WERI-Rb-1 (cell line): ENCODE measurements around the gene CFAP97.

Experiments used
- DNase-seq: peaks from one replicate; pipeline ENCODE4 v3.0.0-alpha.2; 2020
- H3K27ac ChIP-seq: fragments of 250-450 bp; sonication (Bioruptor Pico); 2 replicates; pipeline ENCODE4 v1.5.1; 2020; ENCODE audit warnings: mild to moderate bottlenecking, moderate library complexity
- H3K27me3 ChIP-seq: fragments of 250-450 bp; sonication (Bioruptor Pico); 2 replicates; pipeline ENCODE4 v1.5.1; 2021; ENCODE audit warnings: mild to moderate bottlenecking, low read depth, moderate library complexity; ENCODE audit not compliant: insufficient read depth, severe bottlenecking
- H3K36me3 ChIP-seq: fragments of 250-450 bp; sonication (Bioruptor Pico); 2 replicates; pipeline ENCODE4 v1.5.1; 2020; ENCODE audit warnings: mild to moderate bottlenecking, moderate library complexity
- H3K4me3 ChIP-seq: 2 replicates; pipeline ENCODE4 v1.5.1; 2011; ENCODE audit warnings: low read depth, mild to moderate bottlenecking, control low read depth, low read length
- H3K9me3 ChIP-seq: fragments of 250-450 bp; sonication (Bioruptor Pico); 2 replicates; pipeline ENCODE4 v1.5.1; 2021; ENCODE audit warnings: mild to moderate bottlenecking, moderate library complexity; ENCODE audit not compliant: severe bottlenecking
- TF ChIP-seq, protein P1 (sequence below): IDR thresholded peaks from 2 replicates; pipeline ENCODE4 v1.5.1; 2011; ENCODE audit warnings: low read depth, mild to moderate bottlenecking, control low read depth, inconsistent platforms, low read length

The CFAP97 gene

DNA sequence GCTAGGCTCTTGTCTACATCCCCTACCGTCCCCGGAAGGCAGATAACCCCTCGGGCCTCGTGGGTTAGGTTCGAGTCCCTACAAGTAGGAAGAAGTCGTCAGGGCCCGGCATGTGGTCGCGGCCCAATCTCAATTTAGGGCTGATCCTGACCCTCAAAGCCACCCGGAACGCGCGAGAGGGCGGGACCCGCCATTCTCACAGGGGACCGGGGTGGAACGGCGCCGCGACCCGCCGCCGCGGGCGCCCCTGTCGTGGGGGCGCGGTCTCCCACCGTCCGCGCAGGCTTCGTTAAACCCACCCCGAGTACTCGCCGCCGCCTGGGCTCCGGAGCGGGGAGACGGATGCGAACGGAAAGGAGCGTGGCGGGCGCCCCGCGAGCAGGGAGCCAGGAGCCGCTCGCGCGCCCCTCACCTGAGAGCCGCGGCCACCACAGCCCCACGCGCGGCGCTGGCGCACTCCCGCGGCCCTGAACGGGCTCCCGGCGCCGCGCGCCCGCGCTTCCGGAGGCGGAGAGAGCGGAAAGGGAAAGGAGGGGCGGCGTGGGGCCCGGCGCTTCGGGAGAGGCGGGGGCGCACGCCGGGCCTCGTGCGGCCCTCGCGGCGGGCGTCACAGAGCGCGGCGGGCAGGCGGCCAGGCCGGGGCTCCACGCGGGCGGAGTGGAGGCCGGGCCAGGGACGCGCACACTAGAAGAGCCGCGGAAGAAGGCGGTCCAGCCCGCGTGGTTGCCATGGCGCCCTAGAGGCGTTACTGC, at the start of gene CFAP97:
TSS of gene CFAP97 (minus strand) at position 515 of the 752 bp plus-strand sequence. CDS start 12,804 bp downstream, outside the sequence.
- no peaks in the 10 kb centered on the region for H3K9me3 ChIP-seq
- H3K36me3 ChIP-seq: no peaks in the 10 kb centered on the region; the same call in 1 of the 2 replicates
- H3K27me3 ChIP-seq: no peaks in the 10 kb centered on the region
- DNase-seq: peak; percentile 77
- TF ChIP-seq, protein P1, sequence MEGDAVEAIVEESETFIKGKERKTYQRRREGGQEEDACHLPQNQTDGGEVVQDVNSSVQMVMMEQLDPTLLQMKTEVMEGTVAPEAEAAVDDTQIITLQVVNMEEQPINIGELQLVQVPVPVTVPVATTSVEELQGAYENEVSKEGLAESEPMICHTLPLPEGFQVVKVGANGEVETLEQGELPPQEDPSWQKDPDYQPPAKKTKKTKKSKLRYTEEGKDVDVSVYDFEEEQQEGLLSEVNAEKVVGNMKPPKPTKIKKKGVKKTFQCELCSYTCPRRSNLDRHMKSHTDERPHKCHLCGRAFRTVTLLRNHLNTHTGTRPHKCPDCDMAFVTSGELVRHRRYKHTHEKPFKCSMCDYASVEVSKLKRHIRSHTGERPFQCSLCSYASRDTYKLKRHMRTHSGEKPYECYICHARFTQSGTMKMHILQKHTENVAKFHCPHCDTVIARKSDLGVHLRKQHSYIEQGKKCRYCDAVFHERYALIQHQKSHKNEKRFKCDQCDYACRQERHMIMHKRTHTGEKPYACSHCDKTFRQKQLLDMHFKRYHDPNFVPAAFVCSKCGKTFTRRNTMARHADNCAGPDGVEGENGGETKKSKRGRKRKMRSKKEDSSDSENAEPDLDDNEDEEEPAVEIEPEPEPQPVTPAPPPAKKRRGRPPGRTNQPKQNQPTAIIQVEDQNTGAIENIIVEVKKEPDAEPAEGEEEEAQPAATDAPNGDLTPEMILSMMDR: no peak
- H3K4me3 ChIP-seq: peak within 1 kb of the TSS; percentile 79
- peak within 1 kb of the TSS; percentile 68 for H3K27ac ChIP-seq

DNA sequence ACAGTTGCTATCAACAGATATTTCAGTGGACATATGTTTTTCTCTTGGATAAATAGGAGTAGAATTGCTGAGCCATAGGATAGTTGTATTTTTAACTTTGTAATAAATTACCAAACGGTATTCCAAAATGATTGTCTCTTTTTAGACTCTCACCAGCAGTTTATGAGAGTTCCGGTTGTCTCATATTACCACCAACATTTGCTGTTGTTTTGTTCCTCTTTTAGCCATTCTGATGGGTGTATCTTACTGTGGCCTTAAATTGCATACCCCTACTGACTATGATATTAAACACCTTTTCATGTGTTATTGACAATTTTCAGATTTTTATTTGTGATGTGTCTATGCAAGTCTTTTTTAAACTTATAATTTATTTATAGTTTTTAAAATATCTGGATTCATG, 45.3 kb upstream of the CFAP97 start:
- peaks cover 2% of the 10 kb centered on the region for H3K9me3 ChIP-seq
- TF ChIP-seq, protein P1: no peak
- H3K4me3 ChIP-seq: no peak overlapping the region
- no peak for DNase-seq
- no peaks in the 10 kb centered on the region; the same call in 1 of the 2 replicates for H3K36me3 ChIP-seq
- H3K27ac ChIP-seq: no peak overlapping the region
- no peaks in the 10 kb centered on the region for H3K27me3 ChIP-seq

DNA sequence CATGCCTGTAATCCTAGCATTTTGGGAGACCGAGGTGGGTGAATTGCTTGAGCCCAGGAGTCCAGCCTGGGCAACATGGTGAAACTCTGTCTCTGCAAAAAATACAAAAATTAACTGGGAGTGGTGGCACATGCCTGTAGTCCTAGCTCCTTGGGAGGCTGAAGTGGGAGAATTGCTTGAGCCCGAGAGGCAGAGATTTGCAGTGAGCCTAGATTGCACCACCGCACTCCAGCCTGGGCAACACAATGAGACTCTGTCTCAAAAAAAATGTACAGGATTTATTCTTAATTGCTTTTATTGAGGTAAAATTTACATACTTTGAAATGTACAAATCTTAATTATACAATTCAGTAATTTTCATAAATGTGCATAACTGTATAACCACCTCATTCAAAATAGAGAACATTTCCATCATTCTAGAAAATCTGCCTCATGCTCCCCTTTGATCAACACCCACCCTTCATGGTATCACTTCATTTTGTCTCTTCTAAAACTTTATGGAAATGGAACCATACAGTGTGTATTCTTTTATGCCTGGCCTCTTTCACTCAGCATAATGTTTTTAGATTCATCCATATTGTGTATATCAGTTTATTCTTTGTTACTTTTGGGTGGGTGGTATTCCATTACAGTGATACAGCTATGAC, 44.7 kb upstream of the CFAP97 start:
- H3K9me3 ChIP-seq: peaks cover 2% of the 10 kb centered on the region
- H3K27me3 ChIP-seq: no peaks in the 10 kb centered on the region
- no peak overlapping the region for H3K27ac ChIP-seq
- TF ChIP-seq, protein P1: no peak
- no peak for DNase-seq
- no peak overlapping the region for H3K4me3 ChIP-seq
- H3K36me3 ChIP-seq: no peaks in the 10 kb centered on the region; the same call in 1 of the 2 replicates

DNA sequence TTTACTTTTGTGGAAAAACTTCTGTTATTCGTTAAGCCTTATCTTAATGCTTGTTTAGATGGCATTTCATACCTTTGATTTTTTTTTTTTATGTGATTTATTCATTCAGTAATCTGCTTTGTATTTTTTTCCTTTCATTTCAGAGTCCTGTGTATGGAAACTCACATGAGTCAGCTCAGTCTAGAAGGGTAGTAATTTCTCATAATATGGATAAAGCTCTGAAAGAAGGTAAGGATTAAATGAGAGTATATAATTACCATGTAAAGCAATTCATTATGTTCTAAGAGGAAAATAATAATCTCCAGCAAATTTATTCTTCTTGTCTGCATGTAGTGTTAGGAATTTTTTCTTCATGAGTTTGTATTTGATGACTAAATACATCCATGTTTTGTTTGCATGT, 43.4 kb upstream of the CFAP97 start:
- H3K9me3 ChIP-seq: peaks cover 2% of the 10 kb centered on the region
- H3K27ac ChIP-seq: no peak overlapping the region
- H3K27me3 ChIP-seq: no peaks in the 10 kb centered on the region
- H3K4me3 ChIP-seq: no peak overlapping the region
- no peaks in the 10 kb centered on the region; the same call in 1 of the 2 replicates for H3K36me3 ChIP-seq
- no peak for DNase-seq
- TF ChIP-seq, protein P1: no peak

DNA sequence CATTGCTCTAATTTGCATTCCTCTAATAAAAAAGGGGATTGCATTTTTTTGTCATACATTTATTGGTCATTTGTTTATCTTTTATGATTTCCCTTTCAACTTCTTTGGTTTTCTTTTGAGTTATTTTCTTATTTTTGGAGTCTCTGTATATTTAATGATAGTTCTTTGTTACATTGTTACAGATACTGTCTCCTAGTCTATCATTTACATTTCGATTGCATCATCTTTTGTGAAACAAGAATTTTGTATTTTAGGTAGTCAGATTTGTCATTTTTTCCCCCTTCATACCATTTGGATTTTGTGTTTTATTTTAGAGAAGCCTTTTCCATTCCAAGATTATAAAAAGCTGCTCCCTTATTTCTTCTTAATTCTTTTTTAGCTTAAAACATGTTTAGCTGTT, 42.7 kb upstream of the CFAP97 start:
- no peak overlapping the region for H3K4me3 ChIP-seq
- no peaks in the 10 kb centered on the region for H3K27me3 ChIP-seq
- no peak for DNase-seq
- TF ChIP-seq, protein P1: no peak
- H3K9me3 ChIP-seq: peaks cover 2% of the 10 kb centered on the region
- no peak overlapping the region for H3K27ac ChIP-seq
- H3K36me3 ChIP-seq: no peaks in the 10 kb centered on the region; the same call in 1 of the 2 replicates
